ACC112 (cell line): ENCODE measurements around the gene C12orf56.

Experiments used
- H2AFZ ChIP-seq: fragments of 200-600 bp; sonication (generic); one replicate; pipeline ENCODE4 v1.6.0; 2017; ENCODE audit warnings: antibody characterized with exemption, low read length; ENCODE audit not compliant: unreplicated experiment
- H3K27ac ChIP-seq: fragments of 200-600 bp; sonication (generic); 2 replicates; pipeline ENCODE4 v1.5.1; 2014; ENCODE audit warnings: low read depth, mild to moderate bottlenecking, antibody characterized with exemption, low read length, moderate library complexity
- H3K27me3 ChIP-seq: fragments of 200-600 bp; sonication (generic); 2 replicates; pipeline ENCODE4 v1.6.1; 2014; ENCODE audit warnings: mild to moderate bottlenecking, antibody characterized with exemption, low read length, moderate library complexity, mixed read lengths; ENCODE audit not compliant: insufficient read depth
- H3K36me3 ChIP-seq: fragments of 200-600 bp; sonication (generic); 2 replicates; pipeline ENCODE4 v1.6.1; 2016; ENCODE audit warnings: mild to moderate bottlenecking, antibody characterized with exemption, low read length, moderate library complexity, mixed read lengths; ENCODE audit not compliant: insufficient read depth
- H3K4me1 ChIP-seq: fragments of 200-600 bp; sonication (generic); one replicate; pipeline ENCODE4 v1.6.1; 2016; ENCODE audit warnings: low read length, mixed read lengths; ENCODE audit not compliant: insufficient read depth, unreplicated experiment, control insufficient read depth
- H3K4me3 ChIP-seq: fragments of 200-600 bp; sonication (generic); 2 replicates; pipeline ENCODE4 v1.5.1; 2014; ENCODE audit warnings: mild to moderate bottlenecking, low read depth, low read length
- H3K79me2 ChIP-seq: fragments of 200-600 bp; sonication (generic); one replicate; pipeline ENCODE4 v1.6.0; 2016; ENCODE audit warnings: low read length; ENCODE audit not compliant: control insufficient read depth, unreplicated experiment, insufficient read depth

Gene C12orf56

DNA sequence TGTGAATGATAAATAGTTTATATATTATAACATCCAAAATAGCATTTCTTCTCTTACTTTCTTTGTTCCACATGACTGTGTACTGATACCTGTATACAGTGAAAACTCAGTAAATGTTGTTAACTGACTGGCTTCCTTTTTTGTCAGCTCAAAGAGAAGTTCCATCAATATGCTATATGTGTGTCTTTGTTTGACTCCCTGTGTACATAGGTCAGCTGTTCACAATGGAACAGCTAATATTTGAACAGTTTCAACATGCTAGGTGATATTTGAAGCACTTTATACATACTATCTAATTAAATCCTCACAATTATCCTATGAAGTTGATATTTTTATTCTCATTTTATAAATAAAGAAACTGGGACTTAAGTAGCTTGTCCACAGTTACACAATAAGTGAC, 153.2 kb downstream of the C12orf56 start:
- Histone ChIP-seq H3K4me1 (no peaks in the 10 kb centered on the region), H3K79me2 (no peaks in the 10 kb centered on the region), H2AFZ (no peak overlapping the region), H3K27me3 (no peaks in the 10 kb centered on the region), H3K27ac (no peak overlapping the region), H3K4me3 (no peak overlapping the region), H3K36me3 (no peaks in the 10 kb centered on the region)

DNA sequence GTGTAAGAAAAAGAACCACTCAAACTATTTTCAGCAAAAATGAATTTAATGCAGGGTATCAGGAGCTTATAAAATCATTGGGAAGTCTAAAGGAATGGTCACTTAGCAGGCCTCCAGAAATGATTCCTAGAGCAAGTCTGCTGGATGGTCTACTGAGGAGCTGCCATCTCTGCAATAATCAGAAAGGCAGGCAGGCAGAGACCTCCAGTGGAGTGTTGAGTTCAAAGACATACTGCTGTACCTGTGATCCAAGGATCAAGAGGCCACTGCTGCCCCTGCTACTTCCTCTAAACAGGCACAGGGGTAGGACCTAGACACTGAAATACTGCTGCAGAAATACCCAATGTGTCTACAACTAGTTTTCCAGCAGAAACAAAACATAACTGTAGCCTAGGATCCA, 154.0 kb downstream of the C12orf56 start:
- no peaks in the 10 kb centered on the region for H3K4me1 ChIP-seq
- no peak overlapping the region for H3K27ac ChIP-seq
- no peaks in the 10 kb centered on the region for H3K27me3 ChIP-seq
- no peaks in the 10 kb centered on the region for H3K36me3 ChIP-seq
- no peak overlapping the region for H2AFZ ChIP-seq
- no peaks in the 10 kb centered on the region for H3K79me2 ChIP-seq
- H3K4me3 ChIP-seq: no peak overlapping the region

DNA sequence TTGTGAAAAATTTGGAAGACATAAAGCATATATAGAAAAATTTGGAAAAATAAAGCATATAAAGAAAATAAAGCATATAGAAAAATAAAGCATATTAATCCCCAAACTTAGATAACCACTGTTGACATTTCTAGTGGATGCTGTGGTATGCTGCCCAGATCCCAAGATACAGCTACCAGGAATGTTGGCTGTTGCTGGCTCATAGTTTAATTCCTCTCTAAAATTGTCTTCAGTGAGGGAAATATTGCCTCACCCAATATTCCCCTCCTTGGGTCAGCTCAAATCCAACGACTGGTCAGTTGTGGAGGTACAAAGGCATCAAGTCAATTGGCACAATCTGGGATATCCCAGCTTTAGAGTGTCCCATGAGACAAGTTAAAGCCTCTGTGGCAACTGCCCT, 158.4 kb downstream of the C12orf56 start:
- H3K27me3 ChIP-seq: no peaks in the 10 kb centered on the region
- no peaks in the 10 kb centered on the region for H3K36me3 ChIP-seq
- H3K4me1 ChIP-seq: no peaks in the 10 kb centered on the region
- no peak overlapping the region for H3K27ac ChIP-seq
- H3K79me2 ChIP-seq: no peaks in the 10 kb centered on the region
- H3K4me3 ChIP-seq: no peak overlapping the region
- H2AFZ ChIP-seq: no peak overlapping the region

DNA sequence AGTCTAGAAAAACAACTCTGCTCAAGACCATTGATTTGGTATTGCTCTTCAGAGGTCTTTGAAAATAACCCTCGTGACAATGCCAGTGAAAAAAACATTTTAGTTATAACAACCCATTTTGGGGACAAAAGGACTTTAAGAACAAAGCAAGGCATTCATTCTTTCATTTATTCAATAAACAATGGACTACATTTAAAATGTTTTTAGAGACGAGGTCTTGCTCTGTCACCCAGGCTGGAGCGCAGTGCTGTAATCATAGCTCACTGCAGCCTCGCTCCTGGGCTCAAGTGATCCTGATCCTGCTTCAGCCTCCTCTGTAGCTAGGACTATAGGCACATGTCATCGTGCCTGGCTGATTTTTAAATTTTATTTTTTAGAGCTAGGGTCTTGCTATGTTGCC, 160.8 kb downstream of the C12orf56 start:
- Histone ChIP-seq H2AFZ (no peak overlapping the region), H3K36me3 (no peaks in the 10 kb centered on the region), H3K27me3 (no peaks in the 10 kb centered on the region), H3K79me2 (no peaks in the 10 kb centered on the region), H3K27ac (no peak overlapping the region), H3K4me1 (no peaks in the 10 kb centered on the region), H3K4me3 (no peak overlapping the region)

DNA sequence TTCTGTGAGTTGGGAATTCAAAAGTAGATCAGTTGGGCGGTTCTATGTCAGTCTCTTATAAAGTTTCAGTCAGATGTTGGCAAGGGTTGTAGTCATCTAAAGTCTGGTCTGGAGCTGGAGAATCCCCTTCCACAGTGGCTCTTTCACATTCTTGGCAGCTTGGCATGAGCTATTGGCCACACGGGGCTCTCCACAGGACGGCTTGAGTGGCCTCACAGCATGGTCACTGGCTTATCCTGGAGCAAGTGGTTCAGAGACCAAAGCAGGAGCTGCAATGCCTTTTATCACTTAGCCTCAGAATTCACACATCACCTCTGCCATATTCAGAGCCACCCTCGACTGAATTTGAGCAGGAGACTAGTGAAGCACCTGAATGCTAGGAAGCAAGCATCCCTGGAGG, 161.3 kb downstream of the C12orf56 start:
- H3K27me3 ChIP-seq: no peaks in the 10 kb centered on the region
- no peak overlapping the region for H2AFZ ChIP-seq
- no peak overlapping the region for H3K4me3 ChIP-seq
- H3K79me2 ChIP-seq: no peaks in the 10 kb centered on the region
- H3K4me1 ChIP-seq: no peaks in the 10 kb centered on the region
- H3K27ac ChIP-seq: no peak overlapping the region
- H3K36me3 ChIP-seq: no peaks in the 10 kb centered on the region

DNA sequence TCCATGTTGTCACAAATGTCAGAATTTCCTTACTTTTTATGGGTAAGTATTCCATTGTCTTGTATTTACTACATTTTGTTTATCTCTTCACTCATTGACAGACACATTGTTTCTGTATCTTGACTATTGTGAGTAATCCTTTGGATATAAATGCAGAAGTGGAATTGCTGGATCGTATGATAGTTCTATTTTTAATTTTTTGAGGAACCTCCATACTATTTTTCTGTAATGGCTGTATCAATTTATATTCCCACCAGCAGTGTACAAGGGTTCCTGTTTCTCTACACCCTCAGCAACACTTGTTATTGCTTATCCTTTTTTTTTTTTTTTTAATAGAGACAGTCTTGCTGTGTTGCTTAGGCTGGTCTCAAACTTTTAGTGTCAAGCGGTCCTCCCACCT, 164.9 kb downstream of the C12orf56 start:
- Histone ChIP-seq H2AFZ (no peak overlapping the region), H3K4me1 (peaks cover 7% of the 10 kb centered on the region), H3K27me3 (no peaks in the 10 kb centered on the region), H3K4me3 (no peak overlapping the region), H3K27ac (no peak overlapping the region), H3K79me2 (peaks cover 2% of the 10 kb centered on the region), H3K36me3 (no peaks in the 10 kb centered on the region)

DNA sequence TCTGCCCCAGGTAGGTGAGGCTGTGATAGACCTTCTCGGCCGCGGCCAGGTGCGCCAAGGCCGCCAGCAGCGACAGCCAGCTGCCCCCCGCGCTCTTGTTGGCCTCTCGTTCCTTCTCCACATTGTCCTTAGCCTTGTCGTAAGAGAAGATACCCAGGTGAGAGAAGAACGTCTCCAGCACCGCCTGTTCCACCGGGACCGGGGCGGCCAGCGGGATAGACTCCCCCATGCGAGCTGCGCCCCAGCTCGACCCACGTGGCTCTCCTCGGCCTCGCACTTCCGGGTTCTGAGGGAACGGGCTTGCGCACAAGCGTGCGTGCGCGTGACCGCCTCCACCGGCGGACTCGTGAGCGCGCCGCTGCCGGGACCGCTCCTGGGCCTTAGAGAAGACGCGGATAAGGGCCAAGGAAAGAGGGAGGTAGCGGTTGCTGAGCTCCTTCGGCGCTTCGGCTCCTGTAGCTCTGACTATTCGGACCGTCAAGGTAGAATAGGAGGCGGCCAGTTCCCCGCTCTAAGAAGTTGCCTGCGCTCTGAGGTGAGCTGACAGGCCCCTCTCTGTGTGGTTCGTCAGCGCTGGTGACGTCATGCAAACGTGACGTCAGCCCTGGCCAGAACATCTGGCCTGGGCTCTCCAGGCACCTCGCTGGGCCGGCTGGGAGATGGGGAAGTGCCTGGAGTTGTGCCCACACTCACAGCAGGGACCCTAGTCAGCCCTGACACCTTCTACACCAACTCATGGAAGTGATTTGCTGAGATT, 168.4 kb downstream of the C12orf56 start, which contains the start of gene KICS2:
TSS of gene KICS2 (minus strand) at position 288 of the 757 bp plus-strand sequence. CDS start at position 229, 59 bp downstream.
- Histone ChIP-seq H3K36me3 (no peaks in the 10 kb centered on the region), H2AFZ (peak within 1 kb of the TSS; percentile 71), H3K79me2 (peaks cover 6% of the 10 kb centered on the region), H3K27me3 (no peaks in the 10 kb centered on the region), H3K27ac (peak within 1 kb of the TSS; percentile 64), H3K4me1 (peaks cover 12% of the 10 kb centered on the region), H3K4me3 (peak within 1 kb of the TSS; percentile 82)

DNA sequence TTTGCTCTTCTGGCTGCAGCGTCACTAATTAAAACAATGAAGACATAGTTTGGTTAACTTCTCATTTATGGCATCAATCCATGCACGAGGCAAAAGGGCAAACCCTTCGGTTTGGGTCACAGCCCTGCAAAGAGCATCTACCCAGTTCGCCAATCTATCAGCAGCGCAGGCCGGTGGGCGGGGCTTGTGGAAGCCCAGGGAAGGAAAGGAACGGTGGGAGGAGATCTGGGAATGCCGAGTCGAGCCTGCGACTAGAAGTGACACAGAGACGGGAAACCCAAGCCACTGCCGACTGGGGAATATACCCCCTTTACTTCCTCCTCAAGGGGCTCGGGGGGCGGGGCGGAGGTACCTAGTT, 168.9 kb downstream of the C12orf56 start:
- H3K36me3 ChIP-seq: no peaks in the 10 kb centered on the region
- peak overlapping the region; percentile 64 for H3K27ac ChIP-seq
- H3K79me2 ChIP-seq: peaks cover 6% of the 10 kb centered on the region
- peak overlapping the region; percentile 82 for H3K4me3 ChIP-seq
- no peaks in the 10 kb centered on the region for H3K27me3 ChIP-seq
- H2AFZ ChIP-seq: peak overlapping the region; percentile 71
- peaks cover 12% of the 10 kb centered on the region for H3K4me1 ChIP-seq

DNA sequence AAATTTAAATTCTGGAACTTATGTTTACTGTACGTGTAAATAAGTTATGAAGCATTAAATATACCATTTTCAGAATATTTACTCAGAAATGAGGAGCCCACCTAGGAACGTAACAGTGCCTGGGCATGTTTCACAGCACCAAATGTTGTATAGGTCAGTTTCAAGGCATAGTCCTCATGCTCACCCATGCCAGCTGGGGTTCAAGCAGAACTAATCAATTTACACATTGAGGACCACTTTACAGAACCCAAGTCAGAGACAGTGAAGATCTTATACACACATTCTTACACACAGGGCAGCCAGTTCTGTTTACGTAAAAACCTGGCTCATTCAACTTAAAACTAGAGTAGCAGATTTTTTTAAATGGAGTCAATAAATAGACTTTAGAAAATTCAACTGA, 170.5 kb downstream of the C12orf56 start:
- Histone ChIP-seq H3K4me1 (peaks cover 12% of the 10 kb centered on the region), H3K36me3 (no peaks in the 10 kb centered on the region), H3K4me3 (no peak overlapping the region), H3K27ac (no peak overlapping the region), H3K27me3 (no peaks in the 10 kb centered on the region), H2AFZ (no peak overlapping the region), H3K79me2 (peaks cover 6% of the 10 kb centered on the region)

DNA sequence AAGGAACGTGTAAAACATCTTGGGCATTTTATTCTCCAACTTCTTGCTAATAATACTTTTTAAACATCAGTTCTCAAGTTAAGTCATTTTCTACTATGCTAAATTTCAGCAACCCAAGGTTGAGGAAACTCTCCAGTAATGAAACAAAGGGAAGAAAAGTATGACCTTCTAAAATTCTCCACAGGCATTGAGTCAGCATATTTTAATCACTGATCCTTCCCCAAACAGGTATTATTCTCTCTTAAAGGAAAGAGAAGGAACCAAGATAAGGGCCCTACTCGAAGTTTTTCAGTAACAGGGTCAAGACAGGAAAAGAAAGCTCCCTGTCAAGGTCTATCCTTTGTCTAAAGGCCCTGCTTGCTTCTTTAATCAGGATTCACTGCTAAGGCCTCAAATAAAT, 171.4 kb downstream of the C12orf56 start:
- H3K27ac ChIP-seq: no peak overlapping the region
- H2AFZ ChIP-seq: peak overlapping the region; percentile 34
- H3K79me2 ChIP-seq: peaks cover 6% of the 10 kb centered on the region
- peaks cover 12% of the 10 kb centered on the region for H3K4me1 ChIP-seq
- no peak overlapping the region for H3K4me3 ChIP-seq
- no peaks in the 10 kb centered on the region for H3K27me3 ChIP-seq
- H3K36me3 ChIP-seq: no peaks in the 10 kb centered on the region

DNA sequence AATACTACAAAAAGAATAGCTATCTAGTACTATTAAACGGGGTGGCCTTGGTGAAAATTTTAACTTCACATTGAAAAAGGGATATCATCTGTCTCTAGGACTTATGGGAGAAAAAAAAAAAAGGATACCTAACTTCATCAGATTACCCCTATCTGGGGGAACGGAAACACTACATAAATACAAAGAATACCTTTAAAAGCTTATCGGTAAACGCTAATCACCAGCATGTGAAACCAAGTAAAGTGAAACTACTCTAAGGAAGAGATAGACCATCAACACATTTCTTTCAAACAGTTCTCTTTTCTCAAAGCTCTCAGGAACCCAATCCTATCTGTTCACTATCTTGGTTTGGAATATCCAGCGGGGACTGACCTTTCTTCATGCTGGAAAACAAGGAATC, 172.0 kb downstream of the C12orf56 start:
- Histone ChIP-seq H3K27me3 (no peaks in the 10 kb centered on the region), H3K4me1 (peaks cover 12% of the 10 kb centered on the region), H3K36me3 (no peaks in the 10 kb centered on the region), H3K79me2 (peaks cover 6% of the 10 kb centered on the region), H2AFZ (peak overlapping the region; percentile 61), H3K27ac (no peak overlapping the region), H3K4me3 (0 out of 2 replicates have a peak overlapping the region, but pooled peaks have one; percentile 17)
